GM12864 (cell line): ENCODE data around the gene UPF3A.

Source experiments
- DNase-seq: peaks from one replicate; pipeline ENCODE4 v3.0.0-alpha.2; 2011; ENCODE audit warnings: low read depth
- H3K4me3 ChIP-seq: 2 replicates; pipeline ENCODE4 v1.5.1; 2011; ENCODE audit warnings: mild to moderate bottlenecking, low read depth, low read length, control low read depth
- CTCF ChIP-seq: IDR thresholded peaks from 2 replicates; pipeline ENCODE4 v1.5.1; 2011; ENCODE audit warnings: low read depth, mild to moderate bottlenecking, moderate library complexity, low read length, control low read depth, inconsistent platforms; ENCODE audit errors: missing control alignments

The UPF3A gene

GRCh38 chr13:114320065-114320464 lies 38.7 kb downstream of the UPF3A start:
- no peak for DNase-seq
- no peak for TF ChIP-seq CTCF
- no peak overlapping the region for H3K4me3 ChIP-seq

- H3K4me3 ChIP-seq: no peak overlapping the region
- DNase-seq: no peak
- no peak for TF ChIP-seq CTCF
Measured at GRCh38 chr13:114321256-114321655, 39.9 kb downstream of the UPF3A start.

GRCh38 chr13:114323349-114323748 lies 41.9 kb downstream of the UPF3A start:
- no peak for DNase-seq
- no peak for TF ChIP-seq CTCF

GRCh38 chr13:114324334-114324733 lies 42.9 kb downstream of the UPF3A start:
- no peak for TF ChIP-seq CTCF
- DNase-seq: no peak
- no peak overlapping the region for H3K4me3 ChIP-seq

More at GRCh38 chr13:114323349-114323748, 41.9 kb downstream of the UPF3A start:
- H3K4me3 ChIP-seq: no peak overlapping the region

GRCh38 chr13:114325729-114326128 lies 44.3 kb downstream of the UPF3A start:
- no peak overlapping the region for H3K4me3 ChIP-seq
- no peak for DNase-seq
- TF ChIP-seq CTCF: no peak

- no peak overlapping the region for H3K4me3 ChIP-seq
- no peak for TF ChIP-seq CTCF
- no peak for DNase-seq
Measured at GRCh38 chr13:114328034-114328433, 46.6 kb downstream of the UPF3A start.

- DNase-seq: no peak
- no peak overlapping the region for H3K4me3 ChIP-seq
- no peak for TF ChIP-seq CTCF
Measured at GRCh38 chr13:114328595-114328994, 47.2 kb downstream of the UPF3A start.
